ENCODE results near the gene TMEM191C.
"Not testable (repeated sequence)": the region's sequence is repeated elsewhere in the genome, so short reads cannot be mapped to it uniquely, and the experiment has no call there.

The TMEM191C gene

GRCh38 chr22:21446128-21446826, 20.9 kb upstream of the TMEM191C start:
- DNase-seq: no peak

GRCh38 chr22:21446827-21447690, 20.1 kb upstream of the TMEM191C start:
- DNase-seq: no peak

- DNase-seq: no peak
Measured at GRCh38 chr22:21447694-21448402, 19.3 kb upstream of the TMEM191C start.

GRCh38 chr22:21448627-21449416, 18.4 kb upstream of the TMEM191C start:
- DNase-seq: no peak

GRCh38 chr22:21449531-21450319, 17.5 kb upstream of the TMEM191C start:
- no peak for DNase-seq

GRCh38 chr22:21450320-21450831, 16.8 kb upstream of the TMEM191C start:
- DNase-seq: no peak

GRCh38 chr22:21450858-21451353, 16.3 kb upstream of the TMEM191C start:
- DNase-seq: no peak

GRCh38 chr22:21451545-21452520, 15.4 kb upstream of the TMEM191C start:
- no peak for DNase-seq

GRCh38 chr22:21452666-21453065, 14.5 kb upstream of the TMEM191C start:
- DNase-seq: not testable (repeated sequence)

- DNase-seq: not testable (repeated sequence)
Measured at GRCh38 chr22:21454998-21455333, 12.2 kb upstream of the TMEM191C start.

GRCh38 chr22:21455334-21456089, 11.7 kb upstream of the TMEM191C start:
- DNase-seq: no peak

- DNase-seq: no peak
Measured at GRCh38 chr22:21457023-21457787, 10.0 kb upstream of the TMEM191C start.

- DNase-seq: not testable (repeated sequence)
Measured at GRCh38 chr22:21462672-21463071, 4.5 kb upstream of the TMEM191C start.

- DNase-seq: peak; percentile 63
Measured at GRCh38 chr22:21468194-21469096, 1.3 kb downstream of the TMEM191C start.

- not testable (repeated sequence) for DNase-seq
Measured at GRCh38 chr22:21469097-21469994, 2.2 kb downstream of the TMEM191C start.

- not testable (repeated sequence) for DNase-seq
Measured at GRCh38 chr22:21472984-21473383, 5.8 kb downstream of the TMEM191C start.

All from fibroblast of upper back skin (primary cell).